Astrocyte of the cerebellum (primary cell): ENCODE results near the gene CHFR.

Source experiments
- DNase-seq: peaks from one replicate; pipeline ENCODE4 v3.0.0-alpha.2; 2011; ENCODE audit warnings: low read depth
- H3K4me3 ChIP-seq: 2 replicates; pipeline ENCODE4 v1.5.1; 2011; ENCODE audit warnings: mild to moderate bottlenecking, low read depth, low read length, moderate library complexity
- in situ Hi-C: cut with HindIII; loops from 2 replicates; pipeline ENCODE4 v1.10.0; 2017; ENCODE audit warnings: low sequenced_read_pairs
- TF ChIP-seq, protein P1 (sequence below): IDR thresholded peaks from 2 replicates; pipeline ENCODE4 v1.5.1; 2012; ENCODE audit warnings: low read length, low read depth, moderate library complexity, mild to moderate bottlenecking; ENCODE audit errors: missing control alignments

Gene CHFR

DNA sequence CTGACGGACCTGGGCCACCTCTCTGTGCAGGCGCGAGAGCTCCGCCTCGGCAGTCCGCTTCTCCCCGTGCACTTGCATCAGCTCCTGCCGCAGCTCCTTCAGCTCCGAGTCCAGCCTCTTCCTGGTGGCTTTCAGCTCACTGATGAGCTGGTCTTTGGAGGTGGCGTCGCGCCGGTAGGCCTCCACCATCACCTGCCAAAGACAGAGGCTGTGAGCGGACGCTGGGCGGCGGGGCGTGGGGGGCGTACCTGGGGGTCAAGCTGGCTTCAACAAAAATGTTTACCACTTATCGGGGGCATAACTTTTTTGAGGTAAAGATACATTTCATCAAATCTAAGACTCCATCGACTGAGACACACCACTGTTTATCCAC lies 98.3 kb downstream of the CHFR start:
- no peak overlapping the region for H3K4me3 ChIP-seq
- TF ChIP-seq, protein P1, sequence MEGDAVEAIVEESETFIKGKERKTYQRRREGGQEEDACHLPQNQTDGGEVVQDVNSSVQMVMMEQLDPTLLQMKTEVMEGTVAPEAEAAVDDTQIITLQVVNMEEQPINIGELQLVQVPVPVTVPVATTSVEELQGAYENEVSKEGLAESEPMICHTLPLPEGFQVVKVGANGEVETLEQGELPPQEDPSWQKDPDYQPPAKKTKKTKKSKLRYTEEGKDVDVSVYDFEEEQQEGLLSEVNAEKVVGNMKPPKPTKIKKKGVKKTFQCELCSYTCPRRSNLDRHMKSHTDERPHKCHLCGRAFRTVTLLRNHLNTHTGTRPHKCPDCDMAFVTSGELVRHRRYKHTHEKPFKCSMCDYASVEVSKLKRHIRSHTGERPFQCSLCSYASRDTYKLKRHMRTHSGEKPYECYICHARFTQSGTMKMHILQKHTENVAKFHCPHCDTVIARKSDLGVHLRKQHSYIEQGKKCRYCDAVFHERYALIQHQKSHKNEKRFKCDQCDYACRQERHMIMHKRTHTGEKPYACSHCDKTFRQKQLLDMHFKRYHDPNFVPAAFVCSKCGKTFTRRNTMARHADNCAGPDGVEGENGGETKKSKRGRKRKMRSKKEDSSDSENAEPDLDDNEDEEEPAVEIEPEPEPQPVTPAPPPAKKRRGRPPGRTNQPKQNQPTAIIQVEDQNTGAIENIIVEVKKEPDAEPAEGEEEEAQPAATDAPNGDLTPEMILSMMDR = no peak
- in situ Hi-C loops = no loop called here
- no peak for DNase-seq

DNA sequence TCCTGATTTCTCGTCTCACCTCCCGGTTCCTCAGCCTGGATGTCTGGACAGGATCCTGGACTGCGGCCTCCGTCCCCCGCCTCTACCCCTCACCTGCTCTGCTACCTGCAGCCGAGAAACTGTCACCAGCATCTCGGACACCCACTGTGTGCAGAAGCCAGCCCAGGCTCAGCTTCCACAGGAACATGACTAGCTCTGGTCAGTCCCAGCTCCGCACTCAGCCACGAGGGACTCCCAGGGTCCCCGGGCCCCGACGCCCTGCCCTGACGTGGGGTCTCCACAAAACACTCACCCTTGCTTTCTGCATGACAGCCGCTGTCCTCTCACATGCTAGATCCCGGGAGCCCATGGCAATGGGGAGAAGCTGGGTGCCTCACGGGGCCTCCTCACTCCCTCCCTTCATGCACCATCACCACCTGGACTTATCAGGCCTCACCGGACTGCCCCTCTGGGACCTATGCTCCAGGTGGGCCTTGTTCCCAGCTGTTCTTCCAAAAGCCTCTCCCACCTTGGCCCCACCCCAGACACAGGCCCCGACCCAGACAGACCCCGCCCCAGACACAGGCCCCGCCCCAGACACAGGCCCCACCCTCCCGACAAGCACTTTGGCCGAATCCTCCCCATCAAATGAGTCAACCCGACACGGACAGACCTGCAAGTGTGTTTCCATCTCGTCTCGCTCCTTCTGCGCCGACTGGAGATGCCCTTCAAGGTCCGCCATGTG lies 98.9 kb downstream of the CHFR start:
- TF ChIP-seq, protein P1 = no peak
- H3K4me3 ChIP-seq = no peak overlapping the region
- in situ Hi-C loops = no loop called here
- no peak for DNase-seq

DNA sequence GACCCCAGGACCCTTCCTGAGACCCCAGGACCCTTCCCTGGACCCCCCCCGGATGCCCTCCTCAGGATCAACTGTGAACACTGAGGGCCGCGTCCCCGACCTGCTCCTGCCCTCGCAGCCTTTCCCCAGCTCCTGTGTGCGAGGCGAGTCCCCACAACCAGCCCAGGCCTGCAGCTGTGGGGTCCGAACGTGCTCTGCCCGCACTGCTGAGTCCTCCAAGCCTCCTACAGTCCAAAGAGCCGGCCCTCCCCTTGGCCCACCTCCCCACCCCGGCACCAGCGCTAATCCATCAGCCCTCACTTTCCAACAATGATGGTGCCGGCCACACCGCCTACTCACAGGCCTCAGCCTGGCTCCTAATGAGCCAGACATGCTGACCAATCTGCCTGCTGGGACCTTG lies 99.5 kb downstream of the CHFR start:
- TF ChIP-seq, protein P1 = no peak
- no peak overlapping the region for H3K4me3 ChIP-seq
- DNase-seq = no peak
- in situ Hi-C loops = no loop called here

DNA sequence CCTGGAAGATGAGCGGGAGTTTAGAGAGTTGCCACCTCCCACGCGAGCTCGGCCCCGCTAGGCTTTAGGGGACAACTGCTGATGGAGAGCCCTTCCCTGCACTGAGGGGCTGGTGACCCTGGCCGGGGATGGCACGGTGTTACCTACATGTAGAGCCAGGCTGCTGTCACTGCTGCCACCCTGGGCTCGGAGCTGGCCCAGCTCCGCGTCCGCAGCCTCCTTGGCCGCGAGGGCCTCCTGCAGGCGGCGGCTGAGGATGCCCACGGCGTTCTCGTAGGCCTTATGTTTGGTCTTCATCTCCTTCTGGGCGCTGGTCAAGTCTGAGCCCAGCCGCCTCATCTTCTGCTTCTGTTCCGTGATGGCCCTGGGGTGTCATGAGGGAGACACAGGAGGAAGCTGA lies 101.2 kb downstream of the CHFR start:
- DNase-seq = no peak
- in situ Hi-C loops = no loop called here
- no peak overlapping the region for H3K4me3 ChIP-seq
- TF ChIP-seq, protein P1 = no peak

DNA sequence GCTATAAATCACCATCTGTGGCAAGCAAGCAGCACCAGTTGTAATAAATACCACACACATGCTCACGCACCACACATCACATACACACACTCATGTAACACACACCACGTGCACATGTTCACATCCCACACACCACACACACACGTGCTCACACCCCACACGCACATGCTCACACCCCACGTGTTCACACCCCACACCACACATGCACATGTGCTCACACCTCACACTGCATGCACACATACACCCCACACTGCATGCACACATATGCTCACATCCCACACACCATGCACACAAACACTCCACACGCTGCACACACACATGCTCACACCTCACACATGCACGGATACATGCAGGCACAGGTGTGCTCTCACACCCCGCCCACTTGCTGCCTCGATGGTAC lies 102.8 kb downstream of the CHFR start:
- DNase-seq = no peak
- in situ Hi-C loops = no loop called here
- no peak overlapping the region for H3K4me3 ChIP-seq
- TF ChIP-seq, protein P1 = no peak

DNA sequence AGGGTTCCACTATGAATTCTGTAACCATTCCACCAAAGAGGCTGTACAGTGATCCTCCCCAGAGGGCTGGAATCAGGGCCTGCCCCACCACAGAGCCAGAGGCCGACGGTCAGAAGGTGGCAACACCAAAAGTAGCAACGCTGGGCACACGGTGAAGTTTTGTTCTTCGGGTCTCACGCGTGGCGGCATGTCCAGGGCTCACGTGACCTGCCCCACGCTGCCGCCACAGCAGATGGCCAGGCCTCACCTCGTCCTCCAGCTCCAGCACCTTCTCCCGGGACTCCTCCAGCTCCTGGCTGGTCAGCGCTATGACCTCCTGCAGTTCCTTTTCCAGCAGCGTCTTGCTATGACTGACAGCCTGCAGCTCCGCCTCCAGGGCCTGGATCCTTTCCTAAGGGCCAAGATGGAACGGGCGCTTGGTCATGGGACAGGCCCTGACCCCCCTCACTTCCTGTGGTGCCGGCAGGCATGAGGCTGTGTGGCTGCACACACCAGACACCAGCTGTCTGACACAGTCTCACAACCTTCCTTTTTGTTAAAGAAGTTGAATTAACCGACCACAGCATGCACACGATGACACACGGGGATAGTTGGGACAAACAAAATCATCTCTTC lies 103.4 kb downstream of the CHFR start:
- in situ Hi-C loops = no loop called here
- DNase-seq = no peak
- TF ChIP-seq, protein P1 = no peak
- no peak overlapping the region for H3K4me3 ChIP-seq
